GM23338 (cell line): ENCODE data around the gene SPHK1. TPM values are rescaled to one million over a fixed set of nuclear protein-coding genes. Genes with fewer than 3 reads are reported as not detected.

Experiments used
- ATAC-seq: fragments of 200-7000 bp; cut with Tn5 transposase; 3 replicates; pipeline ENCODE4 v1.9.1; 2020
- DNase-seq: peaks from one replicate; pipeline ENCODE4 v3.0.0-alpha.2; 2015; ENCODE audit warnings: low spot score
- H2AFZ ChIP-seq: fragments of 200-600 bp; sonication (generic); 2 replicates; pipeline ENCODE4 v1.8.0; 2016; ENCODE audit warnings: antibody characterized with exemption, mild to moderate bottlenecking, moderate library complexity
- H3F3A ChIP-seq: fragments of 200-600 bp; sonication (generic); replicated peaks from 2 replicates; pipeline ENCODE4 v1.8.0; 2017; ENCODE audit warnings: antibody characterized with exemption, mixed run types, low read depth
- H3K27ac ChIP-seq: fragments of 200-600 bp; sonication (generic); 2 replicates; pipeline ENCODE4 v1.6.1; 2016; ENCODE audit warnings: low read depth
- H3K27me3 ChIP-seq: fragments of 200-600 bp; sonication (generic); 2 replicates; pipeline ENCODE4 v1.8.0; 2016; ENCODE audit warnings: mild to moderate bottlenecking, mixed run types, moderate library complexity; ENCODE audit not compliant: insufficient read depth
- H3K36me3 ChIP-seq: fragments of 200-600 bp; sonication (generic); 2 replicates; pipeline ENCODE4 v1.8.0; 2016; ENCODE audit warnings: mild to moderate bottlenecking; ENCODE audit not compliant: insufficient read depth
- H3K4me1 ChIP-seq: fragments of 200-600 bp; sonication (generic); 2 replicates; pipeline ENCODE4 v1.8.0; 2016; ENCODE audit warnings: mild to moderate bottlenecking, moderate library complexity; ENCODE audit not compliant: insufficient read depth
- H3K4me2 ChIP-seq: fragments of 200-600 bp; sonication (generic); 2 replicates; pipeline ENCODE4 v1.7.1; 2017; ENCODE audit warnings: mixed run types
- H3K4me3 ChIP-seq: fragments of 200-600 bp; sonication (generic); 2 replicates; pipeline ENCODE4 v1.6.1; 2016; ENCODE audit warnings: mixed run types
- H3K79me2 ChIP-seq: fragments of 200-600 bp; sonication (generic); replicated peaks from 2 replicates; pipeline ENCODE4 v1.8.0; 2017; ENCODE audit warnings: mild to moderate bottlenecking; ENCODE audit not compliant: insufficient read depth
- H3K9me2 ChIP-seq: fragments of 200-600 bp; sonication (generic); 2 replicates; pipeline ENCODE4 v1.8.0; 2017; ENCODE audit not compliant: insufficient read depth
- H4K20me1 ChIP-seq: fragments of 200-600 bp; sonication (generic); replicated peaks from 2 replicates; pipeline ENCODE4 v1.8.0; 2017; ENCODE audit warnings: mild to moderate bottlenecking; ENCODE audit not compliant: insufficient read depth
- H3K27ac Mint-ChIP-seq: 2 replicates; pipeline ENCODE4 v1.8.0; 2020; ENCODE audit warnings: inconsistent platforms, mild to moderate bottlenecking, moderate library complexity, mixed read lengths
- H3K27me3 Mint-ChIP-seq: 3 replicates; pipeline ENCODE4 v1.8.0; 2022; ENCODE audit warnings: low read depth, mild to moderate bottlenecking, moderate library complexity, mixed read lengths, inconsistent platforms; ENCODE audit not compliant: insufficient read depth, poor library complexity
- H3K36me3 Mint-ChIP-seq: 3 replicates; pipeline ENCODE4 v1.8.0; 2021; ENCODE audit warnings: low read depth, mild to moderate bottlenecking, inconsistent platforms, moderate library complexity, mixed read lengths
- H3K4me1 Mint-ChIP-seq: 3 replicates; pipeline ENCODE4 v1.8.0; 2020; ENCODE audit warnings: mild to moderate bottlenecking, inconsistent platforms, mixed read lengths
- H3K4me3 Mint-ChIP-seq: 3 replicates; pipeline ENCODE4 v1.8.0; 2021; ENCODE audit warnings: moderate library complexity, mild to moderate bottlenecking, inconsistent platforms, mixed read lengths
- H3K9me3 Mint-ChIP-seq: 3 replicates; pipeline ENCODE4 v1.8.0; 2020; ENCODE audit warnings: moderate library complexity, mild to moderate bottlenecking, inconsistent platforms, mixed read lengths
- CREB1 ChIP-seq: fragments of 250-450 bp; sonication (Bioruptor Pico); IDR thresholded peaks from 2 replicates; pipeline ENCODE4 v1.5.0; 2020; ENCODE audit warnings: low read depth, mild to moderate bottlenecking, moderate library complexity
- CTCF ChIP-seq, 2 experiments: fragments of 200-600 bp in 1 of 2; sonication (generic) in 1 of 2; conservative IDR thresholded peaks; 2 replicates each; pipeline versions ENCODE4 v1.5.1 to v1.6.1; 2016 to 2017; ENCODE audit warnings: antibody characterized with exemption in 2 of 2, low read depth in 2 of 2, mild to moderate bottlenecking in 2 of 2, moderate library complexity in 1 of 2
- ETS1 ChIP-seq: IDR thresholded peaks from 2 replicates; pipeline ENCODE4 v1.6.1; 2016; ENCODE audit warnings: antibody characterized with exemption
- EZH2 ChIP-seq: fragments of 200-600 bp; sonication (generic); IDR thresholded peaks from one replicate; pipeline ENCODE4 v1.8.0; 2017; ENCODE audit warnings: antibody characterized with exemption, mild to moderate bottlenecking, low read depth; ENCODE audit not compliant: unreplicated experiment
- EZH2phosphoT487 ChIP-seq: fragments of 200-600 bp; sonication (generic); IDR thresholded peaks from one replicate; pipeline ENCODE4 v1.8.1; 2018; ENCODE audit warnings: antibody characterized with exemption; ENCODE audit not compliant: unreplicated experiment
- JUNB ChIP-seq: IDR thresholded peaks from one replicate; pipeline ENCODE4 v1.6.1; 2016; ENCODE audit warnings: antibody characterized with exemption; ENCODE audit not compliant: unreplicated experiment
- NANOG ChIP-seq: IDR thresholded peaks from 2 replicates; pipeline ENCODE4 v1.6.1; 2016; ENCODE audit warnings: antibody characterized with exemption, borderline replicate concordance
- REST ChIP-seq: IDR thresholded peaks from one replicate; pipeline ENCODE4 v1.6.1; 2018; ENCODE audit warnings: antibody characterized with exemption; ENCODE audit not compliant: unreplicated experiment
- STAT1 ChIP-seq: IDR thresholded peaks from one replicate; pipeline ENCODE4 v1.6.1; 2016; ENCODE audit warnings: antibody characterized with exemption; ENCODE audit not compliant: unreplicated experiment
- ZNF114 ChIP-seq: fragments of 250-450 bp; sonication (Bioruptor Pico); IDR thresholded peaks from 2 replicates; pipeline ENCODE4 v1.5.0; 2020; ENCODE audit warnings: mild to moderate bottlenecking, moderate library complexity
- ZNF331 ChIP-seq: fragments of 250-450 bp; sonication (Bioruptor Pico); IDR thresholded peaks from 2 replicates; pipeline ENCODE4 v1.5.0; 2020; ENCODE audit warnings: low read depth, mild to moderate bottlenecking, moderate library complexity
- ZNF462 ChIP-seq: fragments of 250-450 bp; sonication (Bioruptor Pico); IDR thresholded peaks from 2 replicates; pipeline ENCODE4 v1.5.0; 2020; ENCODE audit warnings: mild to moderate bottlenecking, moderate library complexity
- polyA plus RNA-seq: library from polyadenylated mRNA; unstranded; fragments of >200 nt; fragmentation: Nextera tagmentation; extraction: Ambion mirVana; gene quantifications from 2 replicates; pipeline ENCODE4 v1.2.1, GENCODE V29; 2016
- total RNA-seq: library from RNA; depleted of rRNA; stranded (reverse); fragments of >200 nt; shearing (Covaris generic); gene quantifications from 2 replicates; pipeline ENCODE4 v1.2.3, GENCODE V29; 2014

Gene SPHK1
- total and polyA plus RNA-seq, 2 experiments from 2014 or later, result 1.3 to 3.2 TPM

- peaks cover 6% of the 10 kb centered on the region for H3K27me3 Mint-ChIP-seq
- peaks cover 99% of the 10 kb centered on the region for H3K79me2 ChIP-seq
- H3K27ac Mint-ChIP-seq, result no peak overlapping the region
- peaks cover 33% of the 10 kb centered on the region for H3K4me1 ChIP-seq
- no peak overlapping the region; the same call in 1 of the 2 replicates for H3K27ac ChIP-seq
- DNase-seq (no peak), ATAC-seq (no peak)
- H3K36me3 ChIP-seq, result no peaks in the 10 kb centered on the region
- H3K27me3 ChIP-seq, result no peaks in the 10 kb centered on the region
- peaks cover 38% of the 10 kb centered on the region for H4K20me1 ChIP-seq
- H3K4me2 ChIP-seq, result no peak overlapping the region
- H3K36me3 Mint-ChIP-seq, result peaks cover 19% of the 10 kb centered on the region
- no peak for TF ChIP-seq ZNF331 (CRISPR knock-in tag)
- no peak for TF ChIP-seq NANOG
- TF ChIP-seq STAT1, result no peak
- no peak for TF ChIP-seq CREB1
- TF ChIP-seq JUNB, result no peak
- TF ChIP-seq EZH2phosphoT487, result no peak
- no peak for TF ChIP-seq ZNF114 (CRISPR knock-in tag)
- no peak for TF ChIP-seq EZH2
- TF ChIP-seq ZNF462 (CRISPR knock-in tag), result no peak
- no peak for TF ChIP-seq ETS1
- TF ChIP-seq CTCF (conservative IDR thresholded peaks at IDR 0.05; ENCODE audit: low read depth in 2 of 2), result no peak
- no peak for TF ChIP-seq REST
- H3K9me3 Mint-ChIP-seq, result no peaks in the 10 kb centered on the region
- H3K9me2 ChIP-seq, result no peaks in the 10 kb centered on the region
- H3K4me3 ChIP-seq, result no peak overlapping the region
- no peak overlapping the region for H3K4me3 Mint-ChIP-seq
- H2AFZ ChIP-seq, result no peak overlapping the region
- H3F3A ChIP-seq, result peaks cover 9% of the 10 kb centered on the region; the same call in 1 of the 2 replicates
- peaks cover 43% of the 10 kb centered on the region for H3K4me1 Mint-ChIP-seq
Observed at GRCh38 chr17:76416899-76417298, 32.5 kb downstream of the SPHK1 start.
